GM23338 (cell line): ENCODE measurements around the gene RRP36.

ENCODE experiments used
- CREB1 ChIP-seq: fragments of 250-450 bp; sonication (Bioruptor Pico); IDR thresholded peaks from 2 replicates; pipeline ENCODE4 v1.5.0; 2020; ENCODE audit warnings: low read depth, mild to moderate bottlenecking, moderate library complexity
- EZH2 ChIP-seq: fragments of 200-600 bp; sonication (generic); IDR thresholded peaks from one replicate; pipeline ENCODE4 v1.8.0; 2017; ENCODE audit warnings: antibody characterized with exemption, mild to moderate bottlenecking, low read depth; ENCODE audit not compliant: unreplicated experiment
- EZH2phosphoT487 ChIP-seq: fragments of 200-600 bp; sonication (generic); IDR thresholded peaks from one replicate; pipeline ENCODE4 v1.8.1; 2018; ENCODE audit warnings: antibody characterized with exemption; ENCODE audit not compliant: unreplicated experiment
- JUNB ChIP-seq: IDR thresholded peaks from one replicate; pipeline ENCODE4 v1.6.1; 2016; ENCODE audit warnings: antibody characterized with exemption; ENCODE audit not compliant: unreplicated experiment
- NANOG ChIP-seq: IDR thresholded peaks from 2 replicates; pipeline ENCODE4 v1.6.1; 2016; ENCODE audit warnings: antibody characterized with exemption, borderline replicate concordance
- POLR2AphosphoS5 ChIP-seq: IDR thresholded peaks from 2 replicates; pipeline ENCODE4 v1.6.1; 2016; ENCODE audit warnings: antibody characterized with exemption, low read depth
- STAT1 ChIP-seq: IDR thresholded peaks from one replicate; pipeline ENCODE4 v1.6.1; 2016; ENCODE audit warnings: antibody characterized with exemption; ENCODE audit not compliant: unreplicated experiment
- ZNF331 ChIP-seq: fragments of 250-450 bp; sonication (Bioruptor Pico); IDR thresholded peaks from 2 replicates; pipeline ENCODE4 v1.5.0; 2020; ENCODE audit warnings: low read depth, mild to moderate bottlenecking, moderate library complexity
- TF ChIP-seq, protein P1 (sequence below), 2 experiments: fragments of 200-600 bp in 1 of 2; sonication (generic) in 1 of 2; conservative IDR thresholded peaks; 2 replicates each; pipeline versions ENCODE4 v1.5.1 to v1.6.1; 2016 to 2017; ENCODE audit warnings: antibody characterized with exemption in 2 of 2, low read depth in 2 of 2, mild to moderate bottlenecking in 2 of 2, moderate library complexity in 1 of 2
- TF ChIP-seq, protein P2 (sequence below): IDR thresholded peaks from one replicate; pipeline ENCODE4 v1.6.1; 2018; ENCODE audit warnings: antibody characterized with exemption; ENCODE audit not compliant: unreplicated experiment

DNA sequence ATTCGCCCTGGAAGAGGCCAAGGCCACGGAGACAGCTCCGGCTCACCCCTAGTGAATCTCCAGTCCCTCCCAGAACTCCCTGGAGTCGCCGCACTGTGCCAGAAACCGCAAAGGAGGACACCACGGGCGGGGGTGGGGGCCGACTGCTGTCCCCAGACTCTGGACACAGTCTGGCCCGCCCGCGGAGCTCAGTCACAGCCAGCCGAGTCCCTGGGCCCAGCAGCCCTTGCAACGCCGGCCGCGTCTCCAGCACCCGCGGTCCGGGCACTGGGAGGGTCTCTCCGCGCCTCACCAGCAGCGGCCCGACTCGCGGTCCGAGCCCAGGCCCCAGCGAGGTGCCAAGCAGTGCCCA lies 43.0 kb upstream of the RRP36 start:
- TF ChIP-seq, protein P1, sequence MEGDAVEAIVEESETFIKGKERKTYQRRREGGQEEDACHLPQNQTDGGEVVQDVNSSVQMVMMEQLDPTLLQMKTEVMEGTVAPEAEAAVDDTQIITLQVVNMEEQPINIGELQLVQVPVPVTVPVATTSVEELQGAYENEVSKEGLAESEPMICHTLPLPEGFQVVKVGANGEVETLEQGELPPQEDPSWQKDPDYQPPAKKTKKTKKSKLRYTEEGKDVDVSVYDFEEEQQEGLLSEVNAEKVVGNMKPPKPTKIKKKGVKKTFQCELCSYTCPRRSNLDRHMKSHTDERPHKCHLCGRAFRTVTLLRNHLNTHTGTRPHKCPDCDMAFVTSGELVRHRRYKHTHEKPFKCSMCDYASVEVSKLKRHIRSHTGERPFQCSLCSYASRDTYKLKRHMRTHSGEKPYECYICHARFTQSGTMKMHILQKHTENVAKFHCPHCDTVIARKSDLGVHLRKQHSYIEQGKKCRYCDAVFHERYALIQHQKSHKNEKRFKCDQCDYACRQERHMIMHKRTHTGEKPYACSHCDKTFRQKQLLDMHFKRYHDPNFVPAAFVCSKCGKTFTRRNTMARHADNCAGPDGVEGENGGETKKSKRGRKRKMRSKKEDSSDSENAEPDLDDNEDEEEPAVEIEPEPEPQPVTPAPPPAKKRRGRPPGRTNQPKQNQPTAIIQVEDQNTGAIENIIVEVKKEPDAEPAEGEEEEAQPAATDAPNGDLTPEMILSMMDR (conservative IDR thresholded peaks at IDR 0.05; ENCODE audit: low read depth in 2 of 2), result no peak
- TF ChIP-seq EZH2phosphoT487 (no peak), EZH2 (no peak), JUNB (no peak), POLR2AphosphoS5 (no peak), CREB1 (no peak), STAT1 (no peak), NANOG (no peak), ZNF331 (CRISPR knock-in tag) (no peak)
- TF ChIP-seq, protein P2, sequence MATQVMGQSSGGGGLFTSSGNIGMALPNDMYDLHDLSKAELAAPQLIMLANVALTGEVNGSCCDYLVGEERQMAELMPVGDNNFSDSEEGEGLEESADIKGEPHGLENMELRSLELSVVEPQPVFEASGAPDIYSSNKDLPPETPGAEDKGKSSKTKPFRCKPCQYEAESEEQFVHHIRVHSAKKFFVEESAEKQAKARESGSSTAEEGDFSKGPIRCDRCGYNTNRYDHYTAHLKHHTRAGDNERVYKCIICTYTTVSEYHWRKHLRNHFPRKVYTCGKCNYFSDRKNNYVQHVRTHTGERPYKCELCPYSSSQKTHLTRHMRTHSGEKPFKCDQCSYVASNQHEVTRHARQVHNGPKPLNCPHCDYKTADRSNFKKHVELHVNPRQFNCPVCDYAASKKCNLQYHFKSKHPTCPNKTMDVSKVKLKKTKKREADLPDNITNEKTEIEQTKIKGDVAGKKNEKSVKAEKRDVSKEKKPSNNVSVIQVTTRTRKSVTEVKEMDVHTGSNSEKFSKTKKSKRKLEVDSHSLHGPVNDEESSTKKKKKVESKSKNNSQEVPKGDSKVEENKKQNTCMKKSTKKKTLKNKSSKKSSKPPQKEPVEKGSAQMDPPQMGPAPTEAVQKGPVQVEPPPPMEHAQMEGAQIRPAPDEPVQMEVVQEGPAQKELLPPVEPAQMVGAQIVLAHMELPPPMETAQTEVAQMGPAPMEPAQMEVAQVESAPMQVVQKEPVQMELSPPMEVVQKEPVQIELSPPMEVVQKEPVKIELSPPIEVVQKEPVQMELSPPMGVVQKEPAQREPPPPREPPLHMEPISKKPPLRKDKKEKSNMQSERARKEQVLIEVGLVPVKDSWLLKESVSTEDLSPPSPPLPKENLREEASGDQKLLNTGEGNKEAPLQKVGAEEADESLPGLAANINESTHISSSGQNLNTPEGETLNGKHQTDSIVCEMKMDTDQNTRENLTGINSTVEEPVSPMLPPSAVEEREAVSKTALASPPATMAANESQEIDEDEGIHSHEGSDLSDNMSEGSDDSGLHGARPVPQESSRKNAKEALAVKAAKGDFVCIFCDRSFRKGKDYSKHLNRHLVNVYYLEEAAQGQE, result no peak
